ENCODE measurements around the gene CNTNAP2. TPM values are rescaled to one million over a fixed set of nuclear protein-coding genes. Genes with fewer than 3 reads are reported as not detected.

Gene CNTNAP2
- total RNA-seq, 4 donors from 2014 or later = 0.29 to 0.88 (median 0.33) TPM; not detected in 1

DNA sequence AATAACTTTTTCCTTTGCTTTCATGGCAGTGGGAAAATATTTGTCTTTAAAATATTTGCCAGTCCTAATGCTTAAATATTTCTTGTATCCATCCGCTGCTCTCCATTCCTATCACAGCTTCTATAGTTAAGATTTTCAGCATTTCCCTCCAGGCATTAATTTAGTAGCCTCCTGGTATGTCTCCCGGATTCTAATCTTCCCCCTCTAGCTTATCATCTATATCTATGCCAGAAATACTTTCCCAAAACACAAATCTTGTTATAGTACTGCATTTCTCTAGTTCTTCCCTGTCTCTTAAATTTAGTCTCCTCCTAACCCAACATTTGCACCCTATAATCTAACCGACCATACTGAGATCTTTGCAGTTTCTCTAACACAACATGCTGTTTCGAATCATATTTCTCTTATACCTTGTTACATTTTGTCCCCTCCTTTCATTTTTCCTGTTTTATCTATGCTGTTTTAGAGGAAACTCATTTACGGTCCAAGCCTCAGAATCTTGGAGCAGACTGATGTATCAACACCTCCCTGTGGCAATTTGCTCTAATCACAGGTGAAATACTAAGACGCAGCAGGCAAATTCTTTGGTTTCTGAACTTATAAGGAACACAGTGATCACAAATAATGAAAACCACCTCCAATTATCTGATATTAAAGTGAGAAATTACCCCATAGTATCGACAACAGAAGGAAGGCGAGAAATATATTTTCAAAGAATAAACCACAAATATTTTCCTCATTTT, 10.3 kb downstream of the CNTNAP2 start:
- no peaks in the 10 kb centered on the region for H3K4me1 ChIP-seq
- no peaks in the 10 kb centered on the region for H3K27me3 ChIP-seq
- intact Hi-C loops (cut with DNase I) = no loop called here
- H3K27ac ChIP-seq = no peak overlapping the region
- DNase-seq = no peak
- no peak for TF ChIP-seq POLR2A (IDR thresholded peaks at IDR 0.05)
- TF ChIP-seq, protein P1, sequence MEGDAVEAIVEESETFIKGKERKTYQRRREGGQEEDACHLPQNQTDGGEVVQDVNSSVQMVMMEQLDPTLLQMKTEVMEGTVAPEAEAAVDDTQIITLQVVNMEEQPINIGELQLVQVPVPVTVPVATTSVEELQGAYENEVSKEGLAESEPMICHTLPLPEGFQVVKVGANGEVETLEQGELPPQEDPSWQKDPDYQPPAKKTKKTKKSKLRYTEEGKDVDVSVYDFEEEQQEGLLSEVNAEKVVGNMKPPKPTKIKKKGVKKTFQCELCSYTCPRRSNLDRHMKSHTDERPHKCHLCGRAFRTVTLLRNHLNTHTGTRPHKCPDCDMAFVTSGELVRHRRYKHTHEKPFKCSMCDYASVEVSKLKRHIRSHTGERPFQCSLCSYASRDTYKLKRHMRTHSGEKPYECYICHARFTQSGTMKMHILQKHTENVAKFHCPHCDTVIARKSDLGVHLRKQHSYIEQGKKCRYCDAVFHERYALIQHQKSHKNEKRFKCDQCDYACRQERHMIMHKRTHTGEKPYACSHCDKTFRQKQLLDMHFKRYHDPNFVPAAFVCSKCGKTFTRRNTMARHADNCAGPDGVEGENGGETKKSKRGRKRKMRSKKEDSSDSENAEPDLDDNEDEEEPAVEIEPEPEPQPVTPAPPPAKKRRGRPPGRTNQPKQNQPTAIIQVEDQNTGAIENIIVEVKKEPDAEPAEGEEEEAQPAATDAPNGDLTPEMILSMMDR (IDR thresholded peaks at IDR 0.05) = no peak
- 85 to 86% methylated on average over 8 of the region's 8 CpGs for WGBS, 2 donors
- H3K4me3 ChIP-seq (replicated peaks in 1 of 3) = no peak overlapping the region
- H3K36me3 ChIP-seq = no peaks in the 10 kb centered on the region
- no peaks in the 10 kb centered on the region for H3K9me3 ChIP-seq

DNA sequence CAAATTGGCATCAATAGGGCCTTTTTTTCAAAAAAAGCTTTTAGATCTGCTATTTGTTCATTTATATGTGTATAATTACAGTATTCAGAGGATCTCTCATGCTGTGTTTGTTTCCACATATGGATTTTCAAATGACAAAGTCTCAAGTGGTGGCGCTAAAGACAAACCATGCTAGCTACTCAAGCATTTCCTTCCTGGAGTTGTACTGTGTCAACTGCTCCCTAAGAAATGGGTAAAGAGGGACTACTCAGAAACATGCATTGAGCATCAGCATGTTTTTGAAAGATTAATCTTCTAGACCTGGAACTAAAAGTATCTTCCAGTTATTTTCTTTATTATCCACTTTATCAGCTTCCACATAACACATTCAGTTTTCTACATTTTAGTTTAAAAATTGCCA, 12.7 kb downstream of the CNTNAP2 start:
- Histone ChIP-seq H3K27me3 (no peaks in the 10 kb centered on the region), H3K4me1 (no peaks in the 10 kb centered on the region), H3K9me3 (no peaks in the 10 kb centered on the region), H3K36me3 (no peaks in the 10 kb centered on the region), H3K4me3 (replicated peaks in 1 of 3) (no peak overlapping the region), H3K27ac (no peak overlapping the region)
- DNase-seq = no peak
- intact Hi-C loops (cut with DNase I) = no loop called here
- TF ChIP-seq, protein P1 (IDR thresholded peaks at IDR 0.05) = no peak
- TF ChIP-seq POLR2A (IDR thresholded peaks at IDR 0.05) = no peak
- 17 to 21% methylated on average over 1 of the region's 1 CpG for WGBS, 2 donors

DNA sequence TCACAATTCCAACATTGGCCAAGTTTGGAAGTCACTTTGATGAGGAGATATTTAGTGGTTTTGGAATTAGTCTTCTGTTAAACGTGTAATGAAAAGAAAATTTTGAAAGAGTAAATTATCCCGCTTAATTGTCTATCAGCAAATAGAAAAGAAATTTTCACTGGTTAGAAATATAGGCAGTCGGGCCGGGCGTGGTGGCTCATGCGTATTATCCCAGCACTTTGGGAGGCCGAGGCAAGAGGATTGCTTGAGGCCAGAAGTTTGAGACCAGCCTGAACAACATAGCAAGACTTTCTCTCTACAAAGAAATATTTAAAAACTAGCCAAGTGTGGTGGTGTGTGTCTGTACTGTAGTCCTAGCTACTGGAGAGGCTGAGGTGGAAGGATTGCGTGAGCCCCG, 13.4 kb downstream of the CNTNAP2 start:
- Histone ChIP-seq H3K27me3 (no peaks in the 10 kb centered on the region), H3K36me3 (no peaks in the 10 kb centered on the region), H3K4me1 (no peaks in the 10 kb centered on the region), H3K9me3 (no peaks in the 10 kb centered on the region), H3K4me3 (replicated peaks in 1 of 3) (no peak overlapping the region), H3K27ac (no peak overlapping the region)
- intact Hi-C loops (cut with DNase I) = no loop called here
- 91 to 93% methylated on average over 9 of the region's 9 CpGs for WGBS, 2 donors
- DNase-seq = no peak
- TF ChIP-seq, protein P1 (IDR thresholded peaks at IDR 0.05) = no peak
- no peak for TF ChIP-seq POLR2A (IDR thresholded peaks at IDR 0.05)

DNA sequence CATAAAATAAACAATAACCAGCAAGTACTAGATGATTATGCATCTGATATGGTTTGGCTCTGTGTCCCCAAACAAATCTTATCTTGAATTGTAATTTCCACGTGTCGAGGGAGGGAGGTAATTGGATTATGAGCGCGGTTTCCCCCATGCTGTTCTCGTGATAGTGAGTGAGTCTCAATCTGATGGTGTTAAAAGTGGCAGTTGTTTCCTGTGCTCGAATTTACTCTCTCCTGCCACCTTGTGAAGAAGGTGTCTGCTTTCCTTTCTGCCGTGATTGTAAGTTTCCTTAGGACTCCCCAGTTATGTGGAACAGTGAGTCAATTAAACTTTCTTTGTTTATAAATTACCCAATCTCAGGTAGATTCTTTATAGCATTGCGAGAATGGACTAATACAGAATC, 15.1 kb downstream of the CNTNAP2 start:
- H3K4me3 ChIP-seq (replicated peaks in 1 of 3) = no peak overlapping the region
- H3K27me3 ChIP-seq = no peaks in the 10 kb centered on the region
- no peak for DNase-seq
- intact Hi-C loops (cut with DNase I) = no loop called here
- H3K4me1 ChIP-seq = no peaks in the 10 kb centered on the region
- TF ChIP-seq POLR2A (IDR thresholded peaks at IDR 0.05) = no peak
- TF ChIP-seq, protein P1 (IDR thresholded peaks at IDR 0.05) = no peak
- no peaks in the 10 kb centered on the region for H3K9me3 ChIP-seq
- 77 to 81% methylated on average over 8 of the region's 8 CpGs for WGBS, 2 donors
- H3K36me3 ChIP-seq = no peaks in the 10 kb centered on the region
- H3K27ac ChIP-seq = no peak overlapping the region

DNA sequence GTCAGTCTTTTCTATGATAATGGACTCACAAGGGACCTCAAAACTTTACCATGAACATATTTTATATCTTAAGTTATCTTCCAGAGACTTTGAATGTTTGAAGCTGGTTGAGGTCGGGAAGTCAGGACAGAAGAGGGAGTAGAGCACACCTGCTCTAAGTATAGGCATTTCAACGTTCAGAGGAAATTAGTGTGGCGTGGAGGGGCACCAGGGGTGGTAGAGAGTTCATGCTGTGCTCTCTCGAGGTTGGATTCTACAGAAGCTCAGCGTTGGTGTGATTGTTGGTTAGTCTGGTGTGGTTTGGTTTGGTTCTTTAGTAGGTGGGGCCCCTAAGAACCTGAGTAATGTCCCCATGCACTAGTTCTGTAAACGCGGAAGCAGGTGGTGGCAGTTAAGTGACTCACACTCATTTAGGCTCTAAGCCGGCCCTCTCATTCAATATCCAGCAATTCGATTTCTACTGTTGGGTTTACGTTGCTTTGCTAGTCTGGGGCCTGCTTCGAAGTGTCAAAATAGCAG, 19.8 kb downstream of the CNTNAP2 start:
- Histone ChIP-seq H3K36me3 (no peaks in the 10 kb centered on the region), H3K27me3 (no peaks in the 10 kb centered on the region), H3K9me3 (no peaks in the 10 kb centered on the region), H3K4me1 (no peaks in the 10 kb centered on the region), H3K27ac (no peak overlapping the region), H3K4me3 (replicated peaks in 1 of 3) (no peak overlapping the region)
- TF ChIP-seq, protein P1 (IDR thresholded peaks at IDR 0.05) = no peak
- TF ChIP-seq POLR2A (IDR thresholded peaks at IDR 0.05) = no peak
- 79% methylated on average over 11 of the region's 11 CpGs for WGBS, 2 donors
- intact Hi-C loops (cut with DNase I) = no loop called here
- no peak for DNase-seq
